Esophagus muscularis mucosa (tissue), 4 donors: ENCODE results near the gene ASB4. TPM values are rescaled to one million over a fixed set of nuclear protein-coding genes. Genes with fewer than 3 reads are reported as not detected.
A peak's percentile ranks its signal among the peaks of the same experiment; 100 is the strongest.

Source experiments
- DNase-seq: peaks from one replicate; pipeline ENCODE4 v3.0.0-alpha.2; 2017; ENCODE audit errors: extremely low spot score
- H3K27ac ChIP-seq, 4 donors: fragments of 200-600 bp; sonication (generic); replicated peaks in 1 of 4; 1 replicate in 3 of 4; 2 replicates in 1 of 4; pipeline ENCODE4 v1.5.1; 2016 to 2019; ENCODE audit warnings: mild to moderate bottlenecking in 1 of 4
- H3K27me3 ChIP-seq, 4 donors: fragments of 200-600 bp; sonication (generic); one replicate each; pipeline versions ENCODE4 v1.5.1 to v1.6.0; 2016 to 2019
- H3K36me3 ChIP-seq, 4 donors: fragments of 200-600 bp; sonication (generic); one replicate each; pipeline ENCODE4 v1.5.1; 2016 to 2019
- H3K4me1 ChIP-seq, 4 donors: fragments of 200-600 bp; sonication (generic); one replicate each; pipeline ENCODE4 v1.5.1; 2016 to 2019
- H3K4me3 ChIP-seq, 4 donors: fragments of 200-600 bp; sonication (generic); 1 replicate in 2 of 4; 2 replicates in 2 of 4; pipeline ENCODE4 v1.5.1; 2016 to 2019; ENCODE audit warnings: mild to moderate bottlenecking in 4 of 4, moderate library complexity in 1 of 4
- H3K9me3 ChIP-seq, 4 donors: fragments of 200-600 bp; sonication (generic); 1 replicate in 3 of 4; 2 replicates in 1 of 4; pipeline ENCODE4 v1.5.1; 2016 to 2019
- CTCF ChIP-seq, 3 experiments: fragments of 200-600 bp in 2 of 3; fragments of 450-650 bp in 1 of 3; sonication (generic) in 2 of 3; IDR thresholded peaks; one replicate each; pipeline ENCODE4 v1.5.1; 2017 to 2019; ENCODE audit warnings: antibody characterized with exemption in 3 of 3, mild to moderate bottlenecking in 2 of 3, moderate library complexity in 1 of 3
- EP300 ChIP-seq: sonication (generic); formaldehyde crosslinking; IDR thresholded peaks from one replicate; pipeline ENCODE4 v1.6.1; 2017; ENCODE audit warnings: antibody characterized with exemption
- POLR2A ChIP-seq: fragments of 450-650 bp; IDR thresholded peaks from one replicate; pipeline ENCODE4 v1.6.1; 2017; ENCODE audit warnings: antibody characterized with exemption, moderate library complexity, mild to moderate bottlenecking, low read depth
- POLR2AphosphoS5 ChIP-seq, 2 donors: sonication (generic); formaldehyde crosslinking; IDR thresholded peaks; one replicate each; pipeline ENCODE4 v1.6.1; 2017; ENCODE audit warnings: antibody characterized with exemption in 2 of 2
- WGBS: methylation state at CpG from one replicate; pipeline ENCODE4 v1.1.5; 2018; 5-methylcytosine and 5-hydroxymethylcytosine counted together
- intact Hi-C: fragments of 100-400 bp; cut with DNase I; formaldehyde crosslinking; loops from one replicate; pipeline ENCODE4 v1.15.1; 2023
- total RNA-seq, 4 donors: library from RNA; depleted of rRNA; stranded (reverse); fragments of >200 nt; gene quantifications; one replicate each; pipeline versions ENCODE4 v1.1.0 to v1.2.1, GENCODE V29; 2016

The ASB4 gene
- total RNA-seq, 4 donors from 2014 or later, result under 0.01 to 0.32 TPM; not detected in 2

- Histone ChIP-seq H3K9me3 (no peaks in the 10 kb centered on the region), H3K27ac (no peak overlapping the region), H3K27me3 (peaks cover 0 to 7% (median 0%) of the 10 kb centered on the region in 4 donors), H3K36me3 (no peaks in the 10 kb centered on the region), H3K4me1 (peaks cover 0 to 5% (median 4%) of the 10 kb centered on the region in 4 donors), H3K4me3 (no peak overlapping the region)
- intact Hi-C loops, result no loop called here
- no peak for DNase-seq
- TF ChIP-seq POLR2AphosphoS5 (IDR thresholded peaks at IDR 0.05) (no peak), CTCF (IDR thresholded peaks at IDR 0.05) (no peak), EP300 (no peak), POLR2A (no peak)
- 28% methylated on average over 5 of the region's 5 CpGs for WGBS
Measured at GRCh38 chr7:95509199-95509598, 23.5 kb downstream of the ASB4 start.

- H3K4me1 ChIP-seq, result peaks cover 0 to 5% (median 4%) of the 10 kb centered on the region in 4 donors
- H3K9me3 ChIP-seq, result no peaks in the 10 kb centered on the region
- H3K27ac ChIP-seq, result no peak overlapping the region
- peaks cover 0 to 13% (median 0%) of the 10 kb centered on the region in 4 donors for H3K27me3 ChIP-seq
- peak; percentile 94 for DNase-seq
- no peaks in the 10 kb centered on the region for H3K36me3 ChIP-seq
- no peak for TF ChIP-seq POLR2AphosphoS5 (IDR thresholded peaks at IDR 0.05)
- TF ChIP-seq CTCF (IDR thresholded peaks at IDR 0.05), result peak; percentile 80 to 94 (median 87)
- intact Hi-C loops, result loop anchor here (5.0 to 10.0 kb wide), 2 partner anchors 176 to 363 kb away; no protein-coding TSS in a partner anchor
- H3K4me3 ChIP-seq, result no peak overlapping the region
- 39% methylated on average over 6 of the region's 6 CpGs for WGBS
Measured at GRCh38 chr7:95511716-95512260, 26.0 kb downstream of the ASB4 start.

GRCh38 chr7:95517458-95517857 lies 31.7 kb downstream of the ASB4 start:
- Histone ChIP-seq H3K36me3 (no peaks in the 10 kb centered on the region), H3K4me1 (no peaks in the 10 kb centered on the region), H3K27ac (no peak overlapping the region), H3K27me3 (peaks cover 0 to 5% (median 0%) of the 10 kb centered on the region in 4 donors), H3K9me3 (no peaks in the 10 kb centered on the region), H3K4me3 (no peak overlapping the region)
- DNase-seq, result no peak
- 89% methylated on average over 2 of the region's 2 CpGs for WGBS
- TF ChIP-seq EP300, result no peak
- no peak for TF ChIP-seq POLR2A
- TF ChIP-seq CTCF (IDR thresholded peaks at IDR 0.05), result no peak
- no peak for TF ChIP-seq POLR2AphosphoS5 (IDR thresholded peaks at IDR 0.05)
- intact Hi-C loops, result loop anchor here (10.0 kb wide), 1 partner anchor 357 kb away; no protein-coding TSS in a partner anchor

- Histone ChIP-seq H3K9me3 (no peaks in the 10 kb centered on the region), H3K4me3 (no peak overlapping the region), H3K27me3 (peaks cover 0 to 5% (median 0%) of the 10 kb centered on the region in 4 donors), H3K4me1 (no peaks in the 10 kb centered on the region), H3K27ac (no peak overlapping the region), H3K36me3 (no peaks in the 10 kb centered on the region)
- intact Hi-C loops, result loop anchor here (10.0 kb wide), 1 partner anchor 357 kb away; no protein-coding TSS in a partner anchor
- no peak for DNase-seq
- WGBS, result 79% methylated on average over 1 of the region's 1 CpG
- TF ChIP-seq EP300 (no peak), POLR2A (no peak), CTCF (IDR thresholded peaks at IDR 0.05) (no peak), POLR2AphosphoS5 (IDR thresholded peaks at IDR 0.05) (no peak)
Measured at GRCh38 chr7:95517870-95518269, 32.1 kb downstream of the ASB4 start.

GRCh38 chr7:95520136-95520535 lies 34.4 kb downstream of the ASB4 start:
- 47% methylated on average over 2 of the region's 2 CpGs for whole genome bisulfite sequencing
- no peak for TF ChIP-seq POLR2AphosphoS5 (IDR thresholded peaks at IDR 0.05)
- no peak for TF ChIP-seq CTCF (IDR thresholded peaks at IDR 0.05)
- no peak for TF ChIP-seq POLR2A
- TF ChIP-seq EP300, result no peak

More at GRCh38 chr7:95520136-95520535, 34.4 kb downstream of the ASB4 start:
- no peak for DNase-seq
- H3K4me1 ChIP-seq, result peaks cover 0 to 5% (median 0%) of the 10 kb centered on the region in 4 donors
- H3K27me3 ChIP-seq, result peaks cover 0 to 5% (median 0%) of the 10 kb centered on the region in 4 donors
- no peaks in the 10 kb centered on the region for H3K36me3 ChIP-seq
- H3K27ac ChIP-seq, result no peak overlapping the region
- H3K4me3 ChIP-seq, result no peak overlapping the region
- no peaks in the 10 kb centered on the region for H3K9me3 ChIP-seq
- intact Hi-C loops, result no loop called here
